HepG2 (cell line): Measurements from ENCODE around the gene RCOR3. TPM values are rescaled to one million over a fixed set of nuclear protein-coding genes. Genes with fewer than 3 reads are reported as not detected.
"Not testable (repeated sequence)": the region's sequence is repeated elsewhere in the genome, so short reads cannot be mapped to it uniquely, and the experiment has no call there.

Source experiments
- ATAC-seq: fragments of 200-7000 bp; cut with Tn5 transposase; 3 replicates; pipeline ENCODE4 v1.9.1; 2020; ENCODE audit warnings: mild to moderate bottlenecking, moderate library complexity
- BruUV-seq: library from RNA; stranded (reverse); fragments of 400-500 nt; replicated peaks from 2 replicates; lab custom pipeline; 2021; lab: Mats Ljungman, UMichigan
- CTCF ChIA-PET: fragments of 300-600 bp; formaldehyde crosslinking; extraction: SDS; loops from one replicate; lab custom pipeline; 2021; ENCODE audit warnings: low total read pairs, inconsistent platforms, low intra/inter-chr PET ratio; lab: Yijun Ruan, JAX
- POLR2A ChIA-PET: fragments of 350-600 bp; sonication (Branson Sonifier 250); formaldehyde crosslinking; loops from one replicate; lab custom pipeline; 2020; ENCODE audit warnings: antibody characterized with exemption, inconsistent platforms; lab: Yijun Ruan, JAX
- DNase-seq: peaks from one replicate; pipeline ENCODE4 v3.0.0-alpha.2; 2015; ENCODE audit warnings: low spot score
- FAIRE-seq: peaks from 3 replicates; lab custom pipeline; 2011; peaks lifted over from hg19 to GRCh38; lab: Jason Lieb, UNC
- H2AFZ ChIP-seq: one replicate; pipeline ENCODE4 v1.6.1; 2011; ENCODE audit warnings: low read length, inconsistent platforms
- H3K27ac ChIP-seq: fragments of 300-600 bp; 3 replicates; pipeline ENCODE4 v1.8.0; 2011; ENCODE audit warnings: mixed run types, mild to moderate bottlenecking, mixed read lengths, low read length, inconsistent platforms; ENCODE audit not compliant: insufficient read depth; ENCODE audit errors: extremely low read length
- H3K27me3 ChIP-seq, 2 experiments: fragments of 200-600 bp in 1 of 2; 2 replicates in 1 of 2; 3 replicates in 1 of 2; pipeline versions ENCODE4 v1.6.0 to v1.8.0; 2011; ENCODE audit warnings: low read length in 2 of 2, mild to moderate bottlenecking in 2 of 2, moderate library complexity in 2 of 2, inconsistent platforms in 1 of 2; ENCODE audit not compliant: insufficient read depth in 2 of 2, control insufficient read depth in 1 of 2
- H3K36me3 ChIP-seq, 2 experiments: fragments of 200-600 bp in 1 of 2; replicated peaks in 1 of 2; 2 replicates in 1 of 2; 3 replicates in 1 of 2; pipeline versions ENCODE4 v1.5.1 to v1.8.0; 2011; ENCODE audit warnings: low read length in 2 of 2, inconsistent platforms in 1 of 2; ENCODE audit not compliant: insufficient read depth in 2 of 2, control insufficient read depth in 1 of 2
- H3K4me1 ChIP-seq: 2 replicates; pipeline ENCODE4 v1.5.1; 2012; ENCODE audit warnings: low read length, inconsistent platforms; ENCODE audit not compliant: insufficient read depth
- H3K4me2 ChIP-seq: 2 replicates; pipeline ENCODE4 v1.6.0; 2011; ENCODE audit warnings: low read depth, low read length, inconsistent platforms
- H3K4me3 ChIP-seq, 3 experiments: fragments of 200-600 bp in 1 of 3; sonication (generic), shearing (Covaris generic) in 1 of 3; replicated peaks in 1 of 3; 2 replicates each; pipeline ENCODE4 v1.5.1; 2011 to 2016; ENCODE audit warnings: low read length in 3 of 3, inconsistent platforms in 2 of 3, low read depth in 2 of 3, mild to moderate bottlenecking in 2 of 3, control low read depth in 1 of 3, mixed read lengths in 1 of 3; ENCODE audit not compliant: insufficient read depth in 1 of 3
- H3K79me2 ChIP-seq: one replicate; pipeline ENCODE4 v1.6.1; 2011; ENCODE audit warnings: low read length, inconsistent platforms; ENCODE audit not compliant: insufficient read depth
- H3K9ac ChIP-seq: 2 replicates; pipeline ENCODE4 v1.6.0; 2011; ENCODE audit warnings: mild to moderate bottlenecking, low read depth, low read length, inconsistent platforms; ENCODE audit not compliant: insufficient read depth
- H3K9me3 ChIP-seq: 2 replicates; pipeline ENCODE4 v1.5.1; 2012; ENCODE audit warnings: mild to moderate bottlenecking, low read length
- H4K20me1 ChIP-seq: 2 replicates; pipeline ENCODE4 v1.6.0; 2011; ENCODE audit warnings: inconsistent platforms, mild to moderate bottlenecking, low read length, moderate library complexity; ENCODE audit not compliant: insufficient read depth
- ATAD3A ChIP-seq: sonication (generic); formaldehyde crosslinking; IDR thresholded peaks from 2 replicates; pipeline ENCODE4 v1.4.0; 2020; ENCODE audit warnings: missing genetic modification reagents
- CCAR2 ChIP-seq: fragments of 200-400 bp; formaldehyde crosslinking; optimal IDR thresholded peaks from 2 replicates; pipeline ENCODE3; 2018; ENCODE audit warnings: low read depth, mild to moderate bottlenecking, low read length, moderate library complexity
- GPBP1L1 ChIP-seq: sonication (generic); formaldehyde crosslinking; IDR thresholded peaks from 2 replicates; pipeline ENCODE4 v1.5.0; 2020; ENCODE audit warnings: mild to moderate bottlenecking, missing genetic modification reagents
- XBP1 ChIP-seq: sonication (generic); formaldehyde crosslinking; IDR thresholded peaks from 2 replicates; pipeline ENCODE4 v1.5.0; 2020; ENCODE audit warnings: missing genetic modification reagents
- ZNF773 ChIP-seq: sonication (generic); formaldehyde crosslinking; IDR thresholded peaks from 2 replicates; pipeline ENCODE4 v1.4.0; 2020; ENCODE audit warnings: missing genetic modification reagents, borderline replicate concordance
- ZSCAN29 ChIP-seq: sonication (generic); formaldehyde crosslinking; conservative IDR thresholded peaks from 2 replicates; pipeline ENCODE4 v1.4.0; 2020; ENCODE audit warnings: mild to moderate bottlenecking, missing genetic modification reagents
- WGBS: methylation state at CpG from one replicate; pipeline ENCODE4 v1.1.6; 2017; ENCODE audit warnings: low lambda C conversion rate; 5-methylcytosine and 5-hydroxymethylcytosine counted together
- in situ Hi-C: cut with HindIII; loops from 2 replicates; pipeline ENCODE4 v1.10.0; 2017; ENCODE audit warnings: low pct_unique_long_range_greater_than_20kb; ENCODE audit not compliant: extremely low pct_ligation_motif_present
- intact Hi-C: fragments of 100-400 bp; cut with micrococcal nuclease; formaldehyde crosslinking; loops from one replicate; pipeline ENCODE4 v1.10.0; 2022; ENCODE audit not compliant: unreplicated experiment
- polyA plus RNA-seq, 8 experiments: library from polyadenylated mRNA; depleted of rRNA in 3 of 8; stranded (reverse) in 7 of 8; unstranded in 1 of 8; fragments of >200 nt; fragmentation: Illumina TruSeq in 4 of 8; extraction: Trizol in 4 of 8; gene quantifications; 2 replicates each; pipeline versions ENCODE4 v1.2.1 to v1.2.3, GENCODE V29; 2011 to 2016; ENCODE audit warnings: low read depth in 4 of 8, missing spikeins in 1 of 8, mixed read lengths in 1 of 8; ENCODE audit not compliant: insufficient read depth in 1 of 8
- total RNA-seq, 5 experiments: library from RNA; depleted of rRNA; stranded (reverse); fragments of >200 nt; fragmentation: Illumina TruSeq; extraction: Trizol; gene quantifications; 2 replicates each; pipeline ENCODE4 v1.2.3, GENCODE V29; 2016; ENCODE audit warnings: low read depth in 1 of 5
- TF ChIP-seq, protein P1 (sequence below): IDR thresholded peaks from 2 replicates; pipeline ENCODE4 v1.6.1; 2016; ENCODE audit warnings: low read depth, borderline replicate concordance
- TF ChIP-seq, protein P2 (sequence below): sonication (generic); formaldehyde crosslinking; IDR thresholded peaks from 2 replicates; pipeline ENCODE4 v1.5.1; 2020; ENCODE audit warnings: missing genetic modification reagents, mild to moderate bottlenecking, borderline replicate concordance

Gene RCOR3
- total and polyA plus RNA-seq, 2 of the 13 experiments (the other 11 are each of a cell fraction or from before 2014, with no cell fraction given): 16.8 to 31.6 TPM

DNA sequence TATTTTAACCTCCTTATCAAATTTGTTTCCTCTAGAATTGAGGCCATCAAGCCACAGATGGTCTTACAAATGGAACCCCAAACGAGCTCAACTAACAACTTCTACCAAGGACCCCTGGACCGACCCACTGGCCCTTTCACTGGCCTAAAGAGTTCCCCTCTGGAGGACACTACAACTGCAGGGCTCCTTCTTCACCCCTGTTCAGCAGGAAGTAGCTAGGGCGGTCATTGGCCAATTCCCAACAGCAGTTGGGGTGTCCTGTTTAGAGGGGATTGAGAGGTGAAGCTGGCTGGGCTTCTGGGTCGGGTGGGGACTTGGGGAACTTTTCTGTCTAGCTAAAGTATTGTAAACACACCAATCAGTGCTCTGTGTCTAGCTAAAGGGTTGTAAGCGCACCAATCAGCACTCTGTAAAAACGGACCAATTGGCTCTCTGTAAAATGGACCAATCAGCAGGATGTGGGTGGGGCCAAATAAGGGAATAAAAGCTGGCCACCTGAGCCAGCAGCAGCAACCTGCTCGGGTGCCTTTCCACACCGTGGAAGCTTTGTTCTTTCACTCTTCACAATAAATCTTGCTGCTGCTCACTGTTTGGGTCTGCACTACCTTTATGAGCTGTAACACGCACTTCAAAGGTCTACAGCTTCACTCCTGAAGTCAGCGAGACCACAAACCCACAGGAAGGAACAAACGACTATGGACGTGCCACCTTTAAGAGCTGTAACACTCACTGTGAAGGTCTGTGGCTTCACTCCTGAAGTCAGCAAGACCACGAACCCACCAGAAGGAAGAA lies 30.4 kb upstream of the RCOR3 start:
- H3K4me2 ChIP-seq, H3K9me3 ChIP-seq, BruUV-seq, intact Hi-C loops, H4K20me1 ChIP-seq, H3K79me2 ChIP-seq, POLR2A ChIA-PET, FAIRE-seq, H3K4me3 ChIP-seq, H3K4me1 ChIP-seq, H3K27ac ChIP-seq, H3K36me3 ChIP-seq, in situ Hi-C loops, DNase-seq, CTCF ChIA-PET, ATAC-seq, H3K9ac ChIP-seq, H3K27me3 ChIP-seq: not testable (repeated sequence)
- 14% methylated on average over 11 of the region's 13 CpGs for WGBS
- H2AFZ ChIP-seq: peak overlapping the region; percentile 54

DNA sequence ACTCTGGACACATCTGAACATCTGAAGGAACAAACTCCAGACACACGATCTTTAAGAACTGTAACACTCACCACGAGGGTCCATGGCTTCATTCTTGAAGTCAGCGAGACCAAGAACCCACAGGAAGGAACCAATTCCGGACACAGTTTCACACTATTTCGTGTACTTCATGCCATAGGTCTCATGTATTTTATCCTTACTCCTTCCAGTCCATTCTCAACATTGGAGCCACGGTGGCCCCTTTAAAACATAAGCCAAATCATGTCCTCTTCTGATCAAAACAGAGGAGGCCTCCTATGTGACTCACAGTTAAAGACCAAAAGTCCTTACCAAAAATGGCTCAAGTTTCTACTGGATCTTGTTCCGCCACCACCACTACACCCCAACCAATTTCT lies 29.8 kb upstream of the RCOR3 start:
- Histone ChIP-seq H3K36me3 (no peaks in the 10 kb centered on the region), H3K4me1 (no peaks in the 10 kb centered on the region), H3K79me2 (no peaks in the 10 kb centered on the region), H3K27me3 (no peaks in the 10 kb centered on the region), H3K4me2 (no peak overlapping the region), H2AFZ (peak overlapping the region; percentile 54), H3K9ac (no peak overlapping the region), H3K4me3 (no peak overlapping the region), H4K20me1 (no peaks in the 10 kb centered on the region), H3K9me3 (no peaks in the 10 kb centered on the region), H3K27ac (no peak overlapping the region)
- no TSS peak for BruUV-seq
- no peak for DNase-seq
- intact Hi-C loops (no loop called here), in situ Hi-C loops (no loop called here)
- TF ChIP-seq XBP1: no peak
- TF ChIP-seq ATAD3A (CRISPR knock-in tag): no peak
- TF ChIP-seq, protein P1, sequence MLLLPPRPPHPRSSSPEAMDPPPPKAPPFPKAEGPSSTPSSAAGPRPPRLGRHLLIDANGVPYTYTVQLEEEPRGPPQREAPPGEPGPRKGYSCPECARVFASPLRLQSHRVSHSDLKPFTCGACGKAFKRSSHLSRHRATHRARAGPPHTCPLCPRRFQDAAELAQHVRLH: no peak
- no peak for TF ChIP-seq ZNF773 (CRISPR knock-in tag)
- no peak for TF ChIP-seq CCAR2
- TF ChIP-seq, protein P2, sequence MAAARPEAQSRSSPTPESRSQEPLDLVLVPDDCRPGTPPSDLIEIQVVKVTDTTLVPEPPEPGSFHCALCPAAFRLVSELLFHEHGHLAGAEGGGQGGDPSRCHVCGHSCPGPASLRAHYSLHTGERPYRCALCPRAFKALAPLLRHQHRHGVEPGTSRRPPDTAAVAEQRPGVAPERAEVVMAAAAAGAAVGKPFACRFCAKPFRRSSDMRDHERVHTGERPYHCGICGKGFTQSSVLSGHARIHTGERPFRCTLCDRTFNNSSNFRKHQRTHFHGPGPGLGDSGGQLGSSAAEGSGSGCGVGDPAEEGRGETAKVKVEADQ: no peak
- TF ChIP-seq GPBP1L1 (CRISPR knock-in tag): no peak
- no peak for TF ChIP-seq ZSCAN29 (CRISPR knock-in tag)
- no peak for FAIRE-seq
- ATAC-seq: no peak
- WGBS: 25% methylated on average over 7 of the region's 7 CpGs
- ChIA-PET POLR2A (no interaction called here), CTCF (no interaction called here)
